22Rv1 (cell line): ENCODE data around the gene ACTR8.

Experiments
- H3K27ac ChIP-seq: fragments of 450-650 bp; 2 replicates; pipeline ENCODE4 v1.5.1; 2017
- ZFX ChIP-seq: fragments of 450-650 bp; IDR thresholded peaks from 2 replicates; pipeline ENCODE4 v1.6.1; 2017; ENCODE audit warnings: antibody characterized with exemption, borderline replicate concordance
- TF ChIP-seq, protein P1 (sequence below): fragments of 450-650 bp; IDR thresholded peaks from 2 replicates; pipeline ENCODE4 v1.5.1; 2017; ENCODE audit warnings: mild to moderate bottlenecking

The ACTR8 gene

DNA sequence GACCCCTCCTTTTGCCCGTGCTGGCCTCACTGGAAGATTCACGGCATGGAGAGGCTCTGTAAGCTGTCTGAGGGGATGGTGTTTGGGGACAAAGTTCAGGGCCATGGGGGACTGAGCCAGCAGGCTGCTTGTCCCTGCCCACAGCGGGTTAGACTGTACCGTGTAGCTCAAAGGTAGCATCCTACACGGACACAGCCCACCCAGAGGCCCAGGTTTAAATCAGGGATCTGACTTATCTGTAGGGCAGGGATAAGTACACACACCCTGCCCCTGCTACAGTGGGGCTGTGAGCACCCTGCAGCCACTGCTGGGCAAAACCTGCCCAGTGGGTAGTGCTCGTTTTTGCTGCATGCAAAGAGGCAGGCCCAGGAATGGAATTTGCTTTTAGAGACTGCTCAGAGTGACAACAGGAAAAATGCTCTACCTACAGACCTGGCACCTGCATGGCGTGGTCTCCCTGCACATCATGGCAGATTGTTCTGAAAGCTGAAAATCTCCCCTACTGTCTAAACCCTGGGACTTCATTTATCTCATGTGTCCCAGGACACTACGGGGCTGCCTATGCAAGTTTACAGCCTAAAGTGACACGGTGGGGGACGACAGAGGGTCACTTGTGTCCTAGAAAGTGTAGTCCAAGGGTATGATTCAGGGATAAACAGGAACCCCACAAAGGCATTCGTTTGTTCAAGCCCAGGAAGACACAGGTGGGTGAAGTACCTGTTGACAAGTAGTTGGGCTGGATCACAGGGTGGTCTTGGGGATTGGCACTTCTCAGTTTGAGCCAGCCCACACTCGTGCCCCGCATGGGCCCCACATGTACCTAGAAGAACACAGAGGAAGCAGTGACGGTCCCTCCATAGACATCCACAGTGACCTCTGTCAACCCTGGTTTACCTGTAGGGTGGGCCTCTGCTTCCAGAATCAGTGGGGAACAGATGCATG, 63.5 kb downstream of the ACTR8 start:
- no peak for TF ChIP-seq ZFX
- TF ChIP-seq, protein P1, sequence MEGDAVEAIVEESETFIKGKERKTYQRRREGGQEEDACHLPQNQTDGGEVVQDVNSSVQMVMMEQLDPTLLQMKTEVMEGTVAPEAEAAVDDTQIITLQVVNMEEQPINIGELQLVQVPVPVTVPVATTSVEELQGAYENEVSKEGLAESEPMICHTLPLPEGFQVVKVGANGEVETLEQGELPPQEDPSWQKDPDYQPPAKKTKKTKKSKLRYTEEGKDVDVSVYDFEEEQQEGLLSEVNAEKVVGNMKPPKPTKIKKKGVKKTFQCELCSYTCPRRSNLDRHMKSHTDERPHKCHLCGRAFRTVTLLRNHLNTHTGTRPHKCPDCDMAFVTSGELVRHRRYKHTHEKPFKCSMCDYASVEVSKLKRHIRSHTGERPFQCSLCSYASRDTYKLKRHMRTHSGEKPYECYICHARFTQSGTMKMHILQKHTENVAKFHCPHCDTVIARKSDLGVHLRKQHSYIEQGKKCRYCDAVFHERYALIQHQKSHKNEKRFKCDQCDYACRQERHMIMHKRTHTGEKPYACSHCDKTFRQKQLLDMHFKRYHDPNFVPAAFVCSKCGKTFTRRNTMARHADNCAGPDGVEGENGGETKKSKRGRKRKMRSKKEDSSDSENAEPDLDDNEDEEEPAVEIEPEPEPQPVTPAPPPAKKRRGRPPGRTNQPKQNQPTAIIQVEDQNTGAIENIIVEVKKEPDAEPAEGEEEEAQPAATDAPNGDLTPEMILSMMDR: no peak
- no peak overlapping the region for H3K27ac ChIP-seq

DNA sequence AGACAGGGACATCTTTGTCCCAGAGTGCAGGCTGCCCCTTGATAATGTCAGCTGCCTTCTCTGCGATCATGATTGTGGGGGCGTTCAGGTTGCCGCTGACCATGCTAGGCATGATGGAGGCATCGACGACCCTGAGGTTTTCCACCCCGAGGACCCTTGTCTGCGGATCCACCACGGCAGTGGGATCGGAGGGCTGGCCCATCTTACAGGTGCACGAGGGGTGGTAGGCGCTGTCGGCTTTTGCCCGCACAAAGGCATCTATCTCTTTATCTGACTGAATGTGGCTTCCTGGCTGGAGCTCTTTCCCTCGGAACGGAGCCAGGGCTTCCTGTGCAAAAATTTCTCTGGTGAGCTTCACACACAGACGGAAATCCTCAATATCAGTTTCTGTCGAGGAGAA, 64.1 kb downstream of the ACTR8 start:
- TF ChIP-seq ZFX: no peak
- TF ChIP-seq, protein P1: no peak
- H3K27ac ChIP-seq: no peak overlapping the region

DNA sequence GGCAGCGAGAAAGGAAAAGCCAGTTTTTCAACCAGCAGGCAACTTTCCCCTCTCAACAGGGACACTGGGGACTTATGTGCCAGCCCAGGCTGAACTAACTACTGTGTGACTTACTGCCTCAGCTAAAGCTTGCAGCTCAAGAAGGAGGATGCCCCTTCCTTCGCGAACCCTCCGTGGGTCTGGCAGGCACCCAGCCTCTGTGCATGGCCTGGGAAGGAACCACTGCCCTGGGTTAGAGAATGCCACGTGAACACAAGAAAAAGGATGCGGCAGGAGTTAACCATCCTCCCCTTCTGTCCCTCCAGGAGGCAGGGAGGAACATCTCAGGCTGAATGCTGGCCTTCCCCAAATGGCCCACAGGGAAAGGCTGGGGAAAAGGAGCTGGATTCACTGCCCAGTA, 64.7 kb downstream of the ACTR8 start:
- TF ChIP-seq ZFX: no peak
- TF ChIP-seq, protein P1: no peak
- no peak overlapping the region for H3K27ac ChIP-seq
